Measurements from ENCODE around the gene ESR2.
"Not testable (repeated sequence)": the region's sequence is repeated elsewhere in the genome, so short reads cannot be mapped to it uniquely, and the experiment has no call there.

Gene ESR2

DNA sequence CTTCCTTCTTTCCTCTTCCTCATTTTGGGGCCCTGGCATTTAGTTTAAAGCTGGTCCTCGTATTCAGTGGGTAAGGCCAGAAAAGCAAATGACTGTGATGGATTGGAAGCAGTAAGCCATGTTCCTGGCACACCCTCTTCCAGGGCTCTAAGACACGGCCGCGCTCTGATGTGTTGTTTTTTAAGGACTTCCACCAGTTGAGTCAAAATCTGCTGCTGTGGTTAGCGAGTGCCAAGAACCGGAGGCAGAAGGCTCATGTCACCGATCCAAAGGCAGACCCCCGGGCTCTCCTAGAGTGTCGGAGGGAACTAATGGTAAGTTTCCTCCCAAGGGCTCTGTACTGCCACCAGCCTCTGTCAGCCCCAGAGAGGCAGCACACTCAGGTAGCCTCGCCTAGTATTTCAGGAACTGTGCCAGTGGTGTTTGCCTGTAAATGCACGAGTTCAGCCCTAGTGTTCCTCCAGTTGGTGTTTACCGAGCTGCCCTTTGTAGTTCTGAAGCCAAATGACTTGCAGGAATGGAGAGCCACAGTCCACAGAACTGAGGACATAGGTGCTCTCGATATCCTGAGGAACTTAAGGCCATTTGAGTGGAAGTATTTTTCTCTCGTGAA, 72.7 kb downstream of the ESR2 start:
- no peak for DNase-seq

DNA sequence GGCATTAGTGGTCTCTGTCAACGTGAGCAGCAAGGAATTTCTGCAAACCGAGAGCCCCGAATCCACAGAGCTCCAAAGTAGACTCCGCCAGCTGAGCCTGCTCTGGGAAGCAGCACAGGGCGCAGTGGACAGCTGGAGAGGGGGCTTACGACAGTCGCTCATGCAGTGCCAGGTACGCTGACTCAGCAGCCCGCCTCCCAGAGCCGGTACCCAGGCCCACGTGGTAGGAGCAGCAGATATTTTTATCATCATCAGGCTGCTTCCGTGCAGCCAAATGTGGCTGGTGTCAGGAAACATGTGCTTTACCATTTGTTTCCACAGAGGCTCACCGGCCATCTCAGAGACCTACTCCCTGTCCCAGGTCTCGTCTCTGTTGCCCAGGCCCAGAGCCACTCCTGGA, 73.7 kb downstream of the ESR2 start:
- peak in 33 of 58 donors; percentile 9 to 71 (median 33) for DNase-seq

- no peak for DNase-seq
Observed at GRCh38 chr14:64220056-64220455, 74.1 kb downstream of the ESR2 start.

DNA sequence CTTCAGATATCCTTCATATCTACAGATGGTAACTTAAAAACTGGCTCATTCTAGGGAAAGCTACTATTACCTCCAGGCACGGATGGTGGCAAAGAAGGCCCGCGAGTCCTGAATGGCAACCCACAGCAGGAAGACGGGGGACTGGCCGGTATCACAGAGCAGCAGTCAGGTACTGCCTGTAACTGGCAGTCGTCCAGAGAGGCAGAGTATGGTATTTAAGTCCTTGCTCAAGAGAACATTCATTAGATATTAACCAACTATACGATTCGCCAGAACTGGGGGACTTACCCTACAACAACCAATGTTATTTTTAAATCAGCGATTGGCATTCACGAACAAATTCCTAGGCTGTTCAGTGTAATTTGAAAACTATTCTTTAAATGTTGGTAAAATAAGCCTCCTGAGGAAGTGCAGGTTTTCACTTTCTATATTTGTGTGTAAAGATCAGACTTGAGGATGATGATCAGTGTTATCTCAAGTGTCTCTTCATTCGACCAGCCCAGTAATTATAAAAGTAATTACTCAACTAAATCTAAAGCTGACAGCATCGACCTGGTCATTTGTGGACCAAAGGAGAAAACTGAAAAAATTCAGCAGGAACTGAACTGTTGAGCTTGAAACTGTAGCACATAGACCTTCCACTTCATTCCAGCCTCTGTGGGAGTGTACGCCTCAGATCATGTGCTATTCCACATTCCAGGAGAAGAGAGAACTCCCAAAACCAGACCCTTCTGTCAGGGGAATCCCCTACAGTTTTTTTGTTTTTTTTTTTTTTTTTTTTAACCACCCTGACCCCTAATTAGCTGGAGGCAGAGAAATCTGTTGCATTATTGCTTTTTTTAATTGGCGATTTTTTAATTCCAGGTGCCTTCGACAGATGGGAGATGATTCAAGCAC, 75.6 kb downstream of the ESR2 start:
- no peak for DNase-seq

GRCh38 chr14:64217834-64218233, 76.3 kb downstream of the ESR2 start:
- DNase-seq = no peak

DNA sequence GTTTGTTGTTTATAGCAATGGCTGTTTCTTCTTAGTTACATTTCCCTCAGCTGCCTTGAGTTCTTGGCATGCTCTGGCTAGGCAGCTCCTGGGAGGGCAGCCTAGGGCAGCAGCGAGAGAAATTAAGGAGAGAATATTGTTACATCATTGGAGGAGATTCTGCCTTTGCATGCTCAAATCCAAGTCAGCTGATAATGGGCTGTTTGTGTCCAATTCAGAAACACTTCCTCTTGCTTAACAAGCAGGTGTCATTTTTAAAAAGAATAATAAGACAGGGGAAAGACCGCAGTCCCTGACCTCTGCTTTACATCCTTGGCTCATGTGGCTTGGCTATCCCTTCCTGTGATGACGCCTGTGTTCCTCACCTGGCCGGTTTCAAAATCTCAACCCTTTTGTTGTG, 76.9 kb downstream of the ESR2 start:
- DNase-seq = no peak

GRCh38 chr14:64215978-64216377, 78.2 kb downstream of the ESR2 start:
- DNase-seq = no peak

- DNase-seq = no peak
Observed at GRCh38 chr14:64215274-64215673, 78.9 kb downstream of the ESR2 start.

DNA sequence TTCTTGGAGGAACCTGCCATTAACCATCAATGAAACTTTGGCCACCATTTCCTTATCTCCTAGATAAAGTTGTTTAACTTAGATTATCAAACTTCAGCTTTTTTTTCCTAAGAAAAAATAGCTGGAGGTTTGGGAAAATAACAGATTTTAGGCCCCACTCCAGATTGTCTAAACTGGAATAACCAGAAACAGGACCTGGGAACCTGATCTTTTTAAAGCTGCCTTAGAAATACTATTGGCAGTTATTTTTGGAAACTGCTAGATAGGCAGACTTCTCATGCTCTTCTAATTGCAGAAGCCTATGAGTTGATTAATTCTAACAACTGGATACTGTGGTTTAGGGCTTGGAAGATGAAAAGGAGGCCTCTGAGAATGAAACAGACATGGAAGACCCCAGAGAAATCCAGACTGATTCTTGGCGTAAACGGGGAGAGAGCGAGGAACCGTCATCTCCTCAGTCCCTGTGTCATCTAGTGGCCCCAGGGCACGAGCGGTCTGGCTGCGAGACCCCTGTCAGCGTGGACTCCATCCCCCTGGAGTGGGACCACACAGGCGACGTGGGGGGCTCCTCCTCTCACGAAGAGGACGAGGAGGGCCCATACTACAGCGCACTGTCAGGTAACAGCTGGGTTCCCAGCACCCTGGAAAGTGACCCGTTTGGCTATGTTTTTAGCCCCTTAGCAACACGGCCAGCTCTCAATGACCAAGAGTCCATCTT, 80.2 kb downstream of the ESR2 start:
- DNase-seq = no peak

DNA sequence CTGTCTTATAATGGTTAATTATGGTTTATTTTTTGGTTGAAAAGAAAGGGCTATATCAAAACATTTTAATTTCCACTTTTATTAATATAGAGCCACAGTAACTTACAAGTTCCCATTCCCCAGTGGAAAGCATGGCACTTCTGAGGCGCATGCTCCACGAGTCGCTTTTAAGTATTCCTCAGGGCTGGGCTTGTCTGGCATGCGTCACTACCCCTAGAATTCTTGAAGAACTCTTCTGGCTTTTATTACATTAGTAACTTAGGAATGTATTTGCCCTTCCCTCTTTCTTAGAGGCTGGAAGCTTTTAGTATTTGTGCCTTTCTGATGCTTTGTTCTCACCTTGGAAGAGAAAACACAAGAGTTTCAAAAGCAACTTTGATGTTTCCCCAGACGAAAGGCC, 81.1 kb downstream of the ESR2 start:
- no peak for DNase-seq

- DNase-seq = no peak
Observed at GRCh38 chr14:64212666-64213065, 81.5 kb downstream of the ESR2 start.

DNA sequence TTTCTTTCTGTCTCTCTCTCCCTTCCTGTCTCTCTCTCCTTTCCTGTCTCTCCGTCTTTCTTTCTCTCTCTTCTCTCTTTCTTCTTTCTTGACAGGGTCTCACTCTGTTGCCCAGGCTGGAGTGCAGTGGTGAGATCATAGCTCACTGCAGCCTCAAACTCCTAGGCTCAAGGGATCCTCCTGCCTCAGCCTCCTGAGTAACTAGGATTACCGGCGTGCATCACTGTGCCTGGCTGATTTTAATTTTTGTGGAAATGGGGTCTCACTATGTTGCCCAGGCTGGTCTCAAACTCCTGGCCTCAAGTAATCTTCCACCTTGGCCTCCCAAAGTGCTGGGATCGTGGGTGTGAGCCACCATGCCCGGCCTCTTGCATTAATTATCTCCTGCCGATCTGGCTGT, 83.3 kb downstream of the ESR2 start:
- DNase-seq = not testable (repeated sequence)

- no peak for DNase-seq
Observed at GRCh38 chr14:64210216-64210615, 84.0 kb downstream of the ESR2 start.

GRCh38 chr14:64209444-64210131, 84.6 kb downstream of the ESR2 start:
- DNase-seq = peak in 14 of 58 donors; percentile 6 to 30 (median 11)

DNA sequence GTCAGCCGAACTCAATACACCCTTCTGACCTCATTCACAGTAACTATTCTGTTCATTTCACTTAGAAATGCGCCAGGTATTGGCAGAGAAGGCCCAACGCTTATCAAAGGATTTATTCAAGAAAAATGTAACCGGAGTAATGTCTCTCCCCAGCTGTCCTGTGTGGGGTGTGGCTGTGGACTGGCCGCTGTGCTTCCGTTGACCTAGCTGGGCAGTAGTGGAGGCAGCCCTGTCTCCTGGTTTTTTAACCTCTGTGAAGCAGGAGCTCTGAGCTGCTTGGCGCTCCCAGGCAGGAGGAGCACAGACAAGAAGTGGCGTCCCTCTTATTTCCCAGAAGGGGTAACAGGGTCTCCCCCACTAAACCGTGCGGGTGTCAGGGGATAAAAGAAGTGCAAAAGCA, 85.2 kb downstream of the ESR2 start:
- no peak for DNase-seq

DNA sequence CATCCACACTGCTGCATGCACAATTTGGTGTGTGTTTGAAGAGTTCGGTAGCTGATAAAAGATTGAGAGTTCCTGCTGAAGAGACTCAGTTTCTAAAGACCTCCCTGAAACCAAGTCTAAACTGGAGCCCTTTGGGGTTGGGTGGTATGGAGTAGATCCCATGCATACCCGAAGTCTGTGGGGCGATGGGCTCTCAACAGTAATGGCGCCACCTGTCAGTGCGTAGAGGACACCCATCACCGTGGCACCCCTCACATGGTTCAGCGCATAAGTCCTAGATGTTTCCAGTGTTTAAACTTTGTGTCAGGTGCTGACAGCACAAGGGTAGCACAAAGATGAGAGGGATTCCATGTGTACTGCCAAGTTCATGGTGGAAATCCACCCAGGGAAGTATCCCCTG, 85.9 kb downstream of the ESR2 start:
- DNase-seq = no peak

- no peak for DNase-seq
Observed at GRCh38 chr14:64203366-64204006, 90.7 kb downstream of the ESR2 start.

DNA sequence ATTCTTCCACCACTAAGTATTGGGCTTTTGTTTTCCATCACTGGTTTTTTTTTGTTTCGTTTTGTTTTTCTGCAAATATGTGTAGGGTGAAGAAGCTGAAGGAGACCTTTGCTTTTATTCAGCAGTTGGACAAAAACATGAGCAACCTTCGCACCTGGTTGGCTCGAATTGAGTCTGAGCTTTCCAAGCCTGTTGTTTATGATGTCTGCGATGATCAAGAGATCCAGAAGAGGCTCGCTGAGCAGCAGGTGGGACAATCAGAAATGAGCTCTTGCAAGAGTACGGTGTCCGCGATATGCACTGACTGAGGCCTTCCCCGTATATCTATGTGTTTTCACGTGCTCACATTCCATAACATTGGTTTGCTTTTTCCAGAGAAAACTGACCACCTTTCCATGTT, 91.5 kb downstream of the ESR2 start:
- no peak for DNase-seq

GRCh38 chr14:64201921-64202545, 92.1 kb downstream of the ESR2 start:
- DNase-seq = no peak

GRCh38 chr14:64201296-64201695, 92.9 kb downstream of the ESR2 start:
- no peak for DNase-seq

DNA sequence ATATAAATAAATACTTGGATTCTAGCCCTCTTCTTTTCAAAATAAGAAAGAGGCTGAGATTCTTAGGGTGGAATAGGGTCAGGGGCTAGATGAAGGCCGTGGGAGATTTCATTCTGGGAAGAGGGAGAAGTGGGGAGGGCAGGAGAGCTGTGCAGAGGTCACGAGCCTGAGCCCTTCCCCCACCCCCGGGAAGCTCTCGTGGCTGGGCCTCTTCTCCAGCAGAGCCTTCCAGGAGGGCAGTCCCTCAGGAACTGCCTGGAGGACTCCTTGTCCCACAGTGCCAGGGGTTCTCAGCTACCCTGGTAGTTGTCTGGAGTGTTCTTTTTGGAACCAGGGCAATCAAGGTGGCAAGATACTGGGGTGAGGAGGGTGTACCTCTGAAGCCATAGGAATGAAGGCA, 94.0 kb downstream of the ESR2 start:
- peak in 6 of 58 donors; percentile 5 to 20 (median 13) for DNase-seq
